ENCODE measurements around the gene DGKB. TPM values are rescaled to one million over a fixed set of nuclear protein-coding genes. Genes with fewer than 3 reads are reported as not detected.
A peak's percentile ranks its signal among the peaks of the same experiment; 100 is the strongest.

Gene DGKB
- polyA plus RNA-seq, 3 donors: 2.2 to 3.4 (median 2.9) TPM

DNA sequence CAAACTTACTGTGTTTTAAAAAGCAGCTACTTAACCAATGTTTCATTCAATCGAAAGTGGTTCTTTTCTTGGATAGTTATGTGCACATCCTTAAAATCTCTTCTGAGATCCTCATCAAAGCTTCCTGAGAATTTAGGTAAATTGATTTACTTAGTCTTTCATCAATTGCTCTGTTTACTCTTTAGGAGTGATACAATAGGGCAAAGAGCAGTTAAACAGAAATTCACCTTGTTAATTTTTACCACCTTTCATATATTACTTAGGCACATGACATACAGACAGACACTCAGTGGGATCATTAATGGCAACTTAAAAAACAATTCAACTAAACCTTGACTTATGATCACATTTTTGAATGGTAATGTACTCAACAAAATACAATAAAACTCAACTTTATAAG is 456.3 kb downstream of the DGKB start:
- no peak for DNase-seq (ENCODE audit: extremely low read depth in 1 of 11, low read depth in 9 of 11, low spot score in 4 of 11)

DNA sequence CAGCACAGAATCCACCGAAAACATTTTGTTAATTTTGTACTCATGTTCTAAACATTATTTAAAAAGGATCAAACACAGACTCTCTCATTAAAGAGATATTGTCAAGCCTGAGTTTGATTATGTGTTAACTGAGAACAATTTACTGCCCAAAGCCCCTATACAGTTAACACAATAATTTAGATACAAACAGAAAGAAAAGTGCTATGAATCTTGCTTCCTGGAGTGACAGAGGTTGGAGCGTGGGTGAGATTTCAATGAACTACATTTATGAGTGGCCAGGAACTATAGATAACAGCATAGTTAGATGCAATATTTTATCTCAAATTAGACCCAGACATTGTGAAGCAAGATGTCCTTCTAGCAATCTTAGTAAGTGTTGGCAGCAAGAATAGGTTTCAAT is 464.2 kb downstream of the DGKB start:
- no peak for DNase-seq (ENCODE audit: extremely low read depth in 1 of 11, low read depth in 9 of 11, low spot score in 4 of 11)

GRCh38 chr7:14436878-14437277 is 465.7 kb downstream of the DGKB start:
- DNase-seq (ENCODE audit: extremely low read depth in 1 of 11, low read depth in 9 of 11, low spot score in 4 of 11): no peak

DNA sequence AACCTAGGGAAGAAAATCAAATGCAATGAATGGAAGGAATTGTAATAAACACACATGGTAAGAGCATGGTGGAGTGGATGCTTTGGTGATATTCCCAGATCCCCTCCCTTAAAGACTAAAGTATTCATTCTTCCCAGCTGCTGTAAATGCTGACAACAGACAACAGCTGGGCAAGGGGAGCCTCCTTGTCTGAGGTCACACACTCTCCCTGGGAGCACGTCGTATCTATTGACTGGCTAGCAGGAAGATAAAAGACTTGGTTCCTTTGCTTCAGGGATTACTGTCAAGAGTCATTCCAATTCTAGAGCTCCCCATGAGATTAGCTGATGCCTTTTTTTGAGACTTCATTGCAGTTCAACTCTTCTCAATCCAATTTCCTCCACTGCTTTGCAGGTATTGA is 469.6 kb downstream of the DGKB start:
- DNase-seq (ENCODE audit: extremely low read depth in 1 of 11, low read depth in 9 of 11, low spot score in 4 of 11): no peak

GRCh38 chr7:14430926-14431325 is 471.6 kb downstream of the DGKB start:
- DNase-seq (ENCODE audit: extremely low read depth in 1 of 11, low read depth in 9 of 11, low spot score in 4 of 11): peak in 1 of 11 donors; percentile 12

DNA sequence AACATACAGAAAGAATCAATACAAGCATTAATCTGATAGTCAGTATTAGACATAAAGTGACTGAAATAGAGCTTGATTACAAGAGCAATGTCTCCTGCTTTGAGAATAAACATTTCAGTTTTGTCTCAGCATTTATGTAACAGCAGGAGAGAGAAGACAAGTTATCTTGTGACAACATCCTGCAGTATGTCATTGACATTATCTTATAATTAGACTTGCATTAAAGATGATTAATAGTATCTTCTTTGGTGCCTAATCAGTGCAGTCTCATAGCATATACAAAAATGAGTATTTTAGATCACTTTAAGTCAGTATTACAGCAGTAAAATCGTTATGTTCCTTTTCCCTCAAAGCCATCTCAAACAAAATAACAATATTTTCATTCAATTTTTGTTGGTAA is 477.0 kb downstream of the DGKB start:
- no peak for DNase-seq (ENCODE audit: extremely low read depth in 1 of 11, low read depth in 9 of 11, low spot score in 4 of 11)

GRCh38 chr7:14424675-14425074 is 477.9 kb downstream of the DGKB start:
- DNase-seq (ENCODE audit: extremely low read depth in 1 of 11, low read depth in 9 of 11, low spot score in 4 of 11): no peak

GRCh38 chr7:14420768-14421167 is 481.8 kb downstream of the DGKB start:
- DNase-seq (ENCODE audit: extremely low read depth in 1 of 11, low read depth in 9 of 11, low spot score in 4 of 11): no peak

DNA sequence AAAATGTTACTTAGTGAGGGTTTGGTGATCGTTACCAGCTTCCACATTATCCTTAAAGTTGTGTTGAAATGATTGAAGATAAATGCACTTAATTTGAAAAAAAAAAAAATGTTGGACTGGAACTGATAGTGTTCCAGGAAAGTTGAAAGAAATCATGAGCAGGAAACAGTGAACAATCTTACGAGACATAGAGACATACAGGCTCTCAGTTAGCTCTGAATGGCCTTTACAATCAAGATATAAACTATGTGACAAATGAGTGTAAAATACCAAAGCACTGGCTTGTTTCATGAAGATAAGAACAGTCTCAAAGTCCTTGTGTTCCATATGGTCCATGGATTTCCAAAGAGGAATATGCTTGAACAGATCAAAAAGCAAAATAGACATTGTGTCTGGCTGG is 483.0 kb downstream of the DGKB start:
- peak in 1 of 11 donors; percentile 2 for DNase-seq (ENCODE audit: extremely low read depth in 1 of 11, low read depth in 9 of 11, low spot score in 4 of 11)

GRCh38 chr7:14418633-14419032 is 483.9 kb downstream of the DGKB start:
- DNase-seq (ENCODE audit: extremely low read depth in 1 of 11, low read depth in 9 of 11, low spot score in 4 of 11): no peak

- DNase-seq (ENCODE audit: extremely low read depth in 1 of 11, low read depth in 9 of 11, low spot score in 4 of 11): no peak
These were observed 488.1 kb downstream of the DGKB start for GRCh38 chr7:14414274-14414986.

DNA sequence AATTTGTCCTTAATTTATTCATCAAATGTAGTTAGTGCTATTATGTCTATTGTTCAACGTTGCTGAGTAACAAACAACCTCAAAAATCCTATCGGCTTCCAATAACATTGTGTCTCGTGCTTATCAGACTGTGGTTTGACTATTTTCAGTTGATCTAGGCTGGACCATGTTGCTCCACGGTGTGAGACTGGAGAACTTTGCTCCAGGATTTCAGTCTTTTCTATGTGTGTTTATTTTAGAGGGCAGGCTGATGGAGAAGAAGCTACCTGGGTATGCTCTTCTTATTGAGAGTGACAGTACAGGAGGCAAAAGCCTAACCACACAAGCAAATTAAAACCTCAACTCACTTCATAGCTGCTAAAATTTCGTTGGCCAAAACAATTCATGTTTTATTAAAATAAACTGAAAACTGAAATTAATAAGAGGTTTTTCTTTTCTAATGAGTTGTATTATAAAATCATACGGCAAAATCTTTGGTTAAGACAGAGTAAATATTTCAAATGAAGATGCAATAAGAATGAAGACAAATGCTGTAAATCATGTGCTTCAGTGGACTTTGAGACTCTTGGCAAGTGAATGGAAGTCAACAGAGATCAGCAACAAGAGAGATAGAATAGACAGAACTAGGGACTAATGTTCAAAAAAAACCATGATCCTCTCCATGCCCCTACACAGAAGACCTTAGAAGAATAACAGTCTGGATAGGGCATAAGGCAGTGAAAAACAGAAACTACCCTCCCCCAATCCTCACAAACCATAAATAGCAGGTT is 495.1 kb downstream of the DGKB start:
- no peak for DNase-seq (ENCODE audit: extremely low read depth in 1 of 11, low read depth in 9 of 11, low spot score in 4 of 11)

- no peak for DNase-seq (ENCODE audit: extremely low read depth in 1 of 11, low read depth in 9 of 11, low spot score in 4 of 11)
These were observed 499.0 kb downstream of the DGKB start for GRCh38 chr7:14403587-14403986.

- no peak for DNase-seq (ENCODE audit: extremely low read depth in 1 of 11, low read depth in 9 of 11, low spot score in 4 of 11)
These were observed 502.3 kb downstream of the DGKB start for GRCh38 chr7:14400271-14400670.

DNA sequence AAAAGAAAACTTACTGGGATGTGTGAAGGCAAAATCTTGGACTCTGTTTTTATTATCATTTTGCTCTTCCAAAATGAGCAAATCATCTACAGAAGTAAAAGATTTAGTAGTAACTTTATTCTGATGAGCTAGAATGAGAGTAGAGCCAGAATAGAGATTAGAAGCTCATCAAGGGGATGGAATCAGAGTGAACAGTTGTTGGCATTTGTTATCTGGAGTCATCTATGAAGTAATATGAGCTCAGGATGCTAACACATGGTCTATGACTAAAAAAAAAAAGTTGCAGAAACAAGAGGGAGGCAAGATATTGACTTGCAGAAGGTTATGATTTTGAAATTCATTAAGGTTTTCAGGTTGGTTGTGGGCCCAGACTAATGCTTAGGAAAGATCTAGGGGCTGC is 504.0 kb downstream of the DGKB start:
- no peak for DNase-seq (ENCODE audit: extremely low read depth in 1 of 11, low read depth in 9 of 11, low spot score in 4 of 11)

GRCh38 chr7:14395860-14396259 is 506.7 kb downstream of the DGKB start:
- DNase-seq (ENCODE audit: extremely low read depth in 1 of 11, low read depth in 9 of 11, low spot score in 4 of 11): no peak

DNA sequence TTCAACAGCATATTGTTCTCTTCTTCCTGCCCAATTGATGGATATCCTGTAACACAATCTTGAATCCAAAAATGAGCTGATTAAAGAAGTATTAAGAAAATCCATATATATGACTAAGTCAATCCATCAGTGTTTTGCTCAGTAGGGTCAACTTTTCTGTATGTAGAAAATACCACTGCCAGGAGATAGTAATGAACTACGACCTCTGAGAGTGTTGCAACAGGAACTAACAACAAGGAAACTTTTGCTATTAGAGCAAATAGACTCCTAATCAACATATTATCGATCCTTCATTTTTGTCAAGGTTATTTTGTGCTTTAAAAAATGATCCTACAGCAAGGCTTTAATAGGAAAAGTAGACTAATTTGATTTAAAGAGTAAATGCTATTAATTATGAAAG is 507.8 kb downstream of the DGKB start:
- DNase-seq (ENCODE audit: extremely low read depth in 1 of 11, low read depth in 9 of 11, low spot score in 4 of 11): no peak

- DNase-seq (ENCODE audit: extremely low read depth in 1 of 11, low read depth in 9 of 11, low spot score in 4 of 11): no peak
These were observed 513.0 kb downstream of the DGKB start for GRCh38 chr7:14389595-14389994.

DNA sequence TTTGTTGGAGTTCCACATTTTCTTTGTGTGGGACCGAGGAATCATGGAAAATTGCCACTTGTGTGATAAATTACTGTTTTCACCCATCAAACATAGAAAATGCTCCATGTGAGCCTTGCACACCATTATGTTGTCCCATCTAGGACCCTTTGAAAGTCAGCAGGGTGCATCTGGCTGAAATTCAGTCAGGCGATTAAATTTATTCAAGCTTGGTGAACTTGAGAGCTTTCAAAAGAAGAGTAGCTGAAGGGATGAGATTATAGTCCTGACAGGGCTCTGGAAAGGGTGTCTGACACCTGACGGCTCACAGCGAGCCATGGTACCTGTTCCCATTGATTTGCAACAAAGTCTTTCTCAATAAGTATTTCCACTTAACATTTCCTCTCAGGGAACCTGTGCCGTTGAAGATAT is 513.4 kb downstream of the DGKB start:
- DNase-seq (ENCODE audit: extremely low read depth in 1 of 11, low read depth in 9 of 11, low spot score in 4 of 11): peak in 2 of 11 donors; percentile 1 to 3

DNA sequence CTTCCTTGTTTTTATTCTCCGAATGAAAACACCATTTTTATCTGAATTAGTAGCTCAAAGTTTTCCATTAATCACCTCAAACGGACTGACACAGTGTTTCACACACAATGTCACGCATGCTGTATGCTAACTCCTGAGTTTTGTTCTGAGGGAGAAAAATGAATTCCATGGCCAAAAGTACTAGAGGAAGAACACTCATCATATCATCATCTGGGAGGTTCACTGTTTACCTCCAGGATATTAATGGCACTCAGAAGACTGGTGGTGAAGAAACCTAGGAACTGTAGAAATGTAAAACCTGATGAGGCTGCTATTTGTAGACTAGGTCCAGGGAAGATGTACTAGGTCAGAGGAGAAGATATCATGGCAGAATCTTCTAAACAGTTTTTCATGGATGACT is 517.5 kb downstream of the DGKB start:
- DNase-seq (ENCODE audit: extremely low read depth in 1 of 11, low read depth in 9 of 11, low spot score in 4 of 11): no peak

GRCh38 chr7:14381936-14382335 is 520.6 kb downstream of the DGKB start:
- no peak for DNase-seq (ENCODE audit: extremely low read depth in 1 of 11, low read depth in 9 of 11, low spot score in 4 of 11)
